ENCODE measurements around the gene MAB21L1.

Gene MAB21L1

DNA sequence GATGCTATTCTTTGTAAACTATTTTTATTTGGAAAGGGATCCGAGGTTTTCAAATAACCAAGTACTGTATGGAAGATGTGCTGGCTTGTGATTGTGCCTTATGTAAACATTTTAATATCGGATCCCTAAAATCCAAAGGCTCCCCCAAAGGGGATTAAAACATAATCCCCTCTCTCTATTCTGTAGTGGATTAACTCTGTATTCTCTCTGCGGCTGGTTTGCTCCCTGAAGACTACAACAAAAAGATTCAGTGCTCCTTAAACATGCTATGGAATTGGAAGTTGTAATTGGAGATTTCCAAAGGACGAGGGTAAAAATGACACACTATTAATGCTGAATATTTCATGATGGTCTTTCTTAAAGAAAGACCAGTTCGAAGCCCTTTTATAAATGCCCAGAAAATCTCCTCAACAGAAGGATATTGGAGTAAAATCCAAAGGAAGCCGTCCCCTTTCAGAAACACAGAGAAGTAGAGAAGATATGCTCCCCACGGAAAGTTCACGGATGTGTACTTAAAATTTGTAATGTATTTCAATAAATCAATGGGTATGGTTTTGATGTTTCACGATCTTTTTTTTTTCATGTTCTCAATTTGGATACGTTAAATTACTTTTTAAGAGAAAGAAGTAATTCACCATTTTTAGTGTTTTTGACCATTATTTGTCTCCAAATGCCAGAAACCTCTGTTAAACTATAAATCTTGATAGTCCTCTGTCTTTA lies 6.5 kb downstream of the MAB21L1 start:
- no peak overlapping the region for H3K4me3 ChIP-seq (ENCODE audit: low read depth, low read length)
- TF ChIP-seq, protein P1, sequence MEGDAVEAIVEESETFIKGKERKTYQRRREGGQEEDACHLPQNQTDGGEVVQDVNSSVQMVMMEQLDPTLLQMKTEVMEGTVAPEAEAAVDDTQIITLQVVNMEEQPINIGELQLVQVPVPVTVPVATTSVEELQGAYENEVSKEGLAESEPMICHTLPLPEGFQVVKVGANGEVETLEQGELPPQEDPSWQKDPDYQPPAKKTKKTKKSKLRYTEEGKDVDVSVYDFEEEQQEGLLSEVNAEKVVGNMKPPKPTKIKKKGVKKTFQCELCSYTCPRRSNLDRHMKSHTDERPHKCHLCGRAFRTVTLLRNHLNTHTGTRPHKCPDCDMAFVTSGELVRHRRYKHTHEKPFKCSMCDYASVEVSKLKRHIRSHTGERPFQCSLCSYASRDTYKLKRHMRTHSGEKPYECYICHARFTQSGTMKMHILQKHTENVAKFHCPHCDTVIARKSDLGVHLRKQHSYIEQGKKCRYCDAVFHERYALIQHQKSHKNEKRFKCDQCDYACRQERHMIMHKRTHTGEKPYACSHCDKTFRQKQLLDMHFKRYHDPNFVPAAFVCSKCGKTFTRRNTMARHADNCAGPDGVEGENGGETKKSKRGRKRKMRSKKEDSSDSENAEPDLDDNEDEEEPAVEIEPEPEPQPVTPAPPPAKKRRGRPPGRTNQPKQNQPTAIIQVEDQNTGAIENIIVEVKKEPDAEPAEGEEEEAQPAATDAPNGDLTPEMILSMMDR (IDR thresholded peaks at IDR 0.05; ENCODE audit: borderline replicate concordance, insufficient read depth, low read depth, low read length): no peak

DNA sequence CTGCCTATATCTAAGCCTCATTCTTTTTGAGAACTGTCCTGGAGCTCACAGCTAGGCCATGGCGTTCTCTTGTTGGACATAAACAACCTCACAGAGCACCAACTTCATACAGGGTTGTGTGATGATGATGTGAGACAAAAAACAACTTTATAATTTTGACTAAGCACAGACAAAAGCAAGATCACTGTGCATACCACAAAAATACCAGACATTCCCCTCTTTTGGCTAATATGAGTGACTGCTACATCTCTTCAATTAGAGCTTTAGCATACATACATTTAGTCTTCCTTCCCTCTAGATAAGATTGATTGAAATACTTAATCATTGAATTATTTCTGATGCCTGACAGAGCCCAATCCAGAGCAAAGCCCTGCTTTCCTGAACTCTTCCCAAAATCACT lies 8.3 kb downstream of the MAB21L1 start:
- TF ChIP-seq, protein P1 (IDR thresholded peaks at IDR 0.05; ENCODE audit: borderline replicate concordance, insufficient read depth, low read depth, low read length): no peak
- H3K4me3 ChIP-seq (ENCODE audit: low read depth, low read length): no peak overlapping the region

DNA sequence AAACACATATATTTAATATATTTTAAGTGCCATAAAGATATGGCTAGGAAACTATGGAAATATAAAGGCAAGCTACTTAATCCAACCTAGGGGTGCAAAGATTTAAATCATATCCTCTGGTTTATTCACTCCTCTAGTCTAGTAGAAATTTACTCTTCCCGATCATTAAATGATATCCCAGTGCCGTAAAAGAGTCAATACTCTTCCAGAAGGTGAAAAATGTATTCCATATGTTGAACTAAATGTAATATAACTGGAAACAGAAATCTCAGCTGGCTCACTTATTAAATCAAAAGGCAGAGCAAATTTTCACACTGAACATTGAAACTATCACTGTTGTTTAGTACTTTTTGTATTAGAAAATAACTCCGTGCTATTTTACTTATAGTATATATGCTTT lies 11.1 kb downstream of the MAB21L1 start:
- no peak overlapping the region for H3K4me3 ChIP-seq (ENCODE audit: low read depth, low read length)
- TF ChIP-seq, protein P1 (IDR thresholded peaks at IDR 0.05; ENCODE audit: borderline replicate concordance, insufficient read depth, low read depth, low read length): no peak

DNA sequence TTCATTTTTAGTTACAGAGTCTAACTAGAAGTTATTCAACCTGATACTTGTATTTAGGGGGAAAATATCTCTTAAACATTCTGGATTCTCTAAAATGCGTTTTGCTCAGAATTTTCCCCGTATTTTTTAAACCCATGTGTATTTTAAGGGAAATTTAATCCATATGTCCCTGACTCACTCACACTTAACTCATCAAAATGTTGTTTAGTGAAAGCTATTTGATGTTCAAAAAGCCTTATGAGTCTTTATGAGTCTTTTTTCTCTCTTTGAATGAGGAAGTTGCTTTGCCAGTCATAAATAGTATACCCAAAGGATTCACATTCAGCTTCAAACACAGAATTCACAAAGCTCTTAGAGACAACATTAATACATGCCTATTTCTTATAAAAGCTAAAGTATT lies 16.4 kb downstream of the MAB21L1 start:
- H3K4me3 ChIP-seq (ENCODE audit: low read depth, low read length): no peak overlapping the region
- TF ChIP-seq, protein P1 (IDR thresholded peaks at IDR 0.05; ENCODE audit: borderline replicate concordance, insufficient read depth, low read depth, low read length): no peak

DNA sequence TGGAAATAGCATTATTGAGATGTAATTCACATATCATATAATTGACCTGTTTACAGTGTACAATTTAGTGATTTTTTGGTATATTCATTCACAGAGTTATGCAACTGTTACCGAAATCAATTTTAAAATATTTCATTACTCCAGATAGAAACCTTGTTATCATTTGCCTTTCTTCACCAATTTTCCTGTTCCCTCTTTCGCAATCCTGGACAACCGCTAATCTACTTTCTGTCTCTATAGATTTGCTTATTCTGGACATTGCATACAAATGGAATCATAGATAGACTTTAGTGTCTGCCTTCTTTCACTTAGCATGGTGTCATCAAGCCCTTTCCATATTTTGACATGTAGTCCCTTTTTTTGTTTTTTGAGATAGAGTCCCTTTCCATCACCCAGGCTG lies 19.2 kb downstream of the MAB21L1 start:
- no peak overlapping the region for H3K4me3 ChIP-seq (ENCODE audit: low read depth, low read length)
- TF ChIP-seq, protein P1 (IDR thresholded peaks at IDR 0.05; ENCODE audit: borderline replicate concordance, insufficient read depth, low read depth, low read length): no peak

DNA sequence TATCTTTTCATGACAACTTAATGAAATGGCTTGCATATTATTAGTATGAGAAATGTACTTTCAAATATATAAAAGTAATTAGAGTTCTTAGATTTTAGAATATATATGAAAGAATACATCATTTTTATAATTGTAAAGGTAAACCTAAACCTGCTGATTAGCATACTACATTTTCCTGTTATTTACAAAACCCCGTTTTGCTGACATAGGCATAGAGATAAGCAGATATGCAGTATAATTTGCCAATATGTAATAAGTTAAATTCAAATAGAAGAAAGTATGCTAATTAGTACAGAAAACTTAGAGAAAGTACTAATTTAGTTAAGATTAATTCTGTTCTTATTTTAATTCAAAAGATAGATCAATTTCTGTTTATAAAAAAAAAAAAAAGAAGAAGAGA lies 21.5 kb downstream of the MAB21L1 start:
- TF ChIP-seq, protein P1 (IDR thresholded peaks at IDR 0.05; ENCODE audit: borderline replicate concordance, insufficient read depth, low read depth, low read length): no peak
- no peak overlapping the region for H3K4me3 ChIP-seq (ENCODE audit: low read depth, low read length)

DNA sequence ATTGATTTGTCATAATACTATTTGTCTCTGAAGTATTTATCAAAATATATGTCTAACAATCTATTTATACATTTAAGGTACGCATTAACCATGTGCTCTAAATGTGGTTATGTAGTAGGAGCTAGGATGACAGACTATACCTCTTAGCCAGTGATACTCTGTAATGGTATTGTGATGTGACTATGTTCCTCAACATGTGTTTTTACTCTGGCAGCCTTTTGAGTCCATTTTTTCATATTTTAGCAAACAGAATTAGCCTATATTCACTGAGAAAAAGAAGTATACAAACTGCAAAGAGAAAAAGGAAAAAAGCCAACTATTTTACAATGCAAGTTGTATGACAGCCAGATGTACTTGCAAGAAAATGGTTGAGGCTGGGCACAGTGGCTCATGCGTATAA lies 26.7 kb downstream of the MAB21L1 start:
- no peak overlapping the region for H3K4me3 ChIP-seq (ENCODE audit: low read depth, low read length)
- TF ChIP-seq, protein P1 (IDR thresholded peaks at IDR 0.05; ENCODE audit: borderline replicate concordance, insufficient read depth, low read depth, low read length): no peak
